ENCODE data around the gene SPAST. TPM values are rescaled to one million over a fixed set of nuclear protein-coding genes. Genes with fewer than 3 reads are reported as not detected.
A peak's percentile ranks its signal among the peaks of the same experiment; 100 is the strongest.
"Not testable (repeated sequence)": the region's sequence is repeated elsewhere in the genome, so short reads cannot be mapped to it uniquely, and the experiment has no call there.

The SPAST gene
- total and polyA plus RNA-seq, 2 of the 13 experiments (the other 11 are each of a cell fraction or from before 2014, with no cell fraction given) = 11.5 to 40.4 TPM

GRCh38 chr2:32018789-32019482, 44.4 kb upstream of the SPAST start:
- H4K20me1 ChIP-seq (ENCODE audit: insufficient read depth, low read length); DNase-seq (ENCODE audit: low spot score); H2AFZ ChIP-seq (ENCODE audit: low read length); H3K9me3 ChIP-seq (ENCODE audit: low read length); H3K4me2 ChIP-seq (ENCODE audit: low read depth, low read length); BruUV-seq (replicated peaks); H3K9ac ChIP-seq (ENCODE audit: insufficient read depth, low read depth, low read length); H3K4me3 ChIP-seq (replicated peaks in 1 of 3; ENCODE audit: insufficient read depth in 1 of 3, low read depth in 2 of 3, low read length in 3 of 3); H3K27me3 ChIP-seq (ENCODE audit: control insufficient read depth in 1 of 2, insufficient read depth in 2 of 2, low read length in 2 of 2); intact Hi-C loops (cut with micrococcal nuclease; ENCODE audit: unreplicated experiment); H3K4me1 ChIP-seq (ENCODE audit: insufficient read depth, low read length); CTCF ChIA-PET (ENCODE audit: low intra/inter-chr PET ratio, low total read pairs); H3K27ac ChIP-seq (ENCODE audit: extremely low read length, insufficient read depth, low read length); in situ Hi-C loops (cut with HindIII; ENCODE audit: extremely low pct_ligation_motif_present, low pct_unique_long_range_greater_than_20kb); H3K79me2 ChIP-seq (ENCODE audit: insufficient read depth, low read length); FAIRE-seq: not testable (repeated sequence)
- 97% methylated on average over 9 of the region's 9 CpGs for WGBS (ENCODE audit: low lambda C conversion rate)
- peaks cover 5 to 30% of the 10 kb centered on the region in 2 experiments for H3K36me3 ChIP-seq (replicated peaks in 1 of 2; ENCODE audit: control insufficient read depth in 1 of 2, insufficient read depth in 2 of 2, low read length in 2 of 2)
- TF ChIP-seq ZNF770 (CRISPR knock-in tag; IDR thresholded peaks at IDR 0.05) = peak; percentile 64
- ATAC-seq = peak; percentile 35
- POLR2A ChIA-PET = interaction anchor here (0.7 to 2.5 kb wide), 5 partner anchors 7 to 44 kb away, joined by 3 to 11 read pairs (median 5); partner anchors contain the start of genes DPY30 and SPAST

- not testable (repeated sequence) for FAIRE-seq
Measured at GRCh38 chr2:32034198-32034887, 29.0 kb upstream of the SPAST start.

More at GRCh38 chr2:32034198-32034887, 29.0 kb upstream of the SPAST start:
- POLR2A ChIA-PET; ATAC-seq; H3K27me3 ChIP-seq (ENCODE audit: control insufficient read depth in 1 of 2, insufficient read depth in 2 of 2, low read length in 2 of 2); H4K20me1 ChIP-seq (ENCODE audit: insufficient read depth, low read length); H3K9ac ChIP-seq (ENCODE audit: insufficient read depth, low read depth, low read length); H3K4me2 ChIP-seq (ENCODE audit: low read depth, low read length); H3K4me3 ChIP-seq (replicated peaks in 1 of 3; ENCODE audit: insufficient read depth in 1 of 3, low read depth in 2 of 3, low read length in 3 of 3); DNase-seq (ENCODE audit: low spot score); H2AFZ ChIP-seq (ENCODE audit: low read length); H3K9me3 ChIP-seq (ENCODE audit: low read length); CTCF ChIA-PET (ENCODE audit: low intra/inter-chr PET ratio, low total read pairs); BruUV-seq (replicated peaks); intact Hi-C loops (cut with micrococcal nuclease; ENCODE audit: unreplicated experiment); H3K27ac ChIP-seq (ENCODE audit: extremely low read length, insufficient read depth, low read length); H3K4me1 ChIP-seq (ENCODE audit: insufficient read depth, low read length); in situ Hi-C loops (cut with HindIII; ENCODE audit: extremely low pct_ligation_motif_present, low pct_unique_long_range_greater_than_20kb): not testable (repeated sequence)
- Histone ChIP-seq H3K36me3 (replicated peaks in 1 of 2; ENCODE audit: control insufficient read depth in 1 of 2, insufficient read depth in 2 of 2, low read length in 2 of 2) (peaks cover 4 to 14% of the 10 kb centered on the region in 2 experiments; a peak in 4 of 5 replicates), H3K79me2 (ENCODE audit: insufficient read depth, low read length) (peaks cover 22% of the 10 kb centered on the region)
- WGBS (ENCODE audit: low lambda C conversion rate) = 97% methylated on average over 8 of the region's 8 CpGs

Data from HepG2 (cell line).